PC-9 (cell line): ENCODE results near the gene IYD. TPM values are rescaled to one million over a fixed set of nuclear protein-coding genes. Genes with fewer than 3 reads are reported as not detected.
"Not testable (repeated sequence)": the region's sequence is repeated elsewhere in the genome, so short reads cannot be mapped to it uniquely, and the experiment has no call there.

Experiments used
- BruUV-seq: library from RNA; stranded (reverse); fragments of 400-500 nt; replicated peaks from 2 replicates; lab custom pipeline; 2021; lab: Mats Ljungman, UMichigan
- CTCF ChIA-PET: fragments of 300-600 bp; sonication (Branson Sonifier 250); formaldehyde crosslinking; loops from one replicate; lab custom pipeline; 2022; ENCODE audit warnings: antibody characterized with exemption; lab: Charles Lee
- POLR2A ChIA-PET: fragments of 300-600 bp; sonication (Branson Sonifier 250); formaldehyde crosslinking; loops from one replicate; lab custom pipeline; 2022; ENCODE audit warnings: antibody characterized with exemption; ENCODE audit not compliant: unreplicated experiment; lab: Charles Lee
- DNase-seq, 2 experiments: peaks; one replicate each; pipeline versions ENCODE4 v3.0.0 to v3.0.0-alpha.2; 2015 to 2022; ENCODE audit warnings: mixed read lengths in 1 of 2
- H2AFZ ChIP-seq: fragments of 200-600 bp; sonication (generic); 2 replicates; pipeline ENCODE4 v1.8.1; 2017; ENCODE audit warnings: antibody characterized with exemption
- H3F3A ChIP-seq: fragments of 200-600 bp; sonication (generic); 2 replicates; pipeline ENCODE4 v1.8.1; 2017; ENCODE audit warnings: antibody characterized with exemption, mild to moderate bottlenecking, low read depth; ENCODE audit not compliant: insufficient read depth
- H3K27ac ChIP-seq: fragments of 200-600 bp; sonication (generic); 2 replicates; pipeline ENCODE4 v1.6.1; 2016; ENCODE audit warnings: mixed run types
- H3K27me3 ChIP-seq: fragments of 200-600 bp; sonication (generic); 2 replicates; pipeline ENCODE4 v1.6.1; 2016; ENCODE audit warnings: low read depth, mixed run types; ENCODE audit not compliant: insufficient read depth
- H3K36me3 ChIP-seq: fragments of 200-600 bp; sonication (generic); 2 replicates; pipeline ENCODE4 v1.6.1; 2016; ENCODE audit warnings: low read depth, mixed run types
- H3K4me1 ChIP-seq: fragments of 200-600 bp; sonication (generic); replicated peaks from 2 replicates; pipeline ENCODE4 v1.6.1; 2016; ENCODE audit warnings: mixed run types; ENCODE audit not compliant: insufficient read depth
- H3K4me2 ChIP-seq: fragments of 200-600 bp; sonication (generic); 2 replicates; pipeline ENCODE4 v1.6.1; 2017; ENCODE audit warnings: mixed run types
- H3K4me3 ChIP-seq: fragments of 200-600 bp; sonication (generic); 2 replicates; pipeline ENCODE4 v1.6.1; 2016; ENCODE audit warnings: mixed run types
- H3K79me2 ChIP-seq: fragments of 200-600 bp; sonication (generic); 2 replicates; pipeline ENCODE4 v1.6.1; 2017; ENCODE audit warnings: low read depth, mixed run types
- H3K9me2 ChIP-seq: fragments of 200-600 bp; sonication (generic); 2 replicates; pipeline ENCODE4 v1.8.1; 2017; ENCODE audit warnings: mild to moderate bottlenecking; ENCODE audit not compliant: insufficient read depth
- H3K9me3 ChIP-seq: fragments of 200-600 bp; sonication (generic); 2 replicates; pipeline ENCODE4 v1.8.1; 2016; ENCODE audit warnings: low read depth; ENCODE audit not compliant: insufficient read depth
- H4K20me1 ChIP-seq: fragments of 200-600 bp; sonication (generic); 2 replicates; pipeline ENCODE4 v1.8.1; 2017; ENCODE audit not compliant: insufficient read depth
- EZH2 ChIP-seq: fragments of 200-600 bp; sonication (generic); IDR thresholded peaks from 2 replicates; pipeline ENCODE4 v1.8.0; 2017; ENCODE audit warnings: antibody characterized with exemption, low read depth
- intact Hi-C: fragments of 100-400 bp; cut with micrococcal nuclease; formaldehyde crosslinking; loops from one replicate; pipeline ENCODE4 v1.10.0; 2022; ENCODE audit not compliant: unreplicated experiment
- total RNA-seq: library from RNA; stranded (reverse); gene quantifications from 2 replicates; pipeline ENCODE4 v1.2.3, GENCODE V29; 2021
- TF ChIP-seq, protein P1 (sequence below): fragments of 200-600 bp; sonication (generic); conservative IDR thresholded peaks from 2 replicates; pipeline ENCODE4 v1.6.1; 2017; ENCODE audit warnings: mixed run types, antibody characterized with exemption, mild to moderate bottlenecking, moderate library complexity

Gene IYD
- total RNA-seq, 1 experiment from 2014 or later: not detected

DNA sequence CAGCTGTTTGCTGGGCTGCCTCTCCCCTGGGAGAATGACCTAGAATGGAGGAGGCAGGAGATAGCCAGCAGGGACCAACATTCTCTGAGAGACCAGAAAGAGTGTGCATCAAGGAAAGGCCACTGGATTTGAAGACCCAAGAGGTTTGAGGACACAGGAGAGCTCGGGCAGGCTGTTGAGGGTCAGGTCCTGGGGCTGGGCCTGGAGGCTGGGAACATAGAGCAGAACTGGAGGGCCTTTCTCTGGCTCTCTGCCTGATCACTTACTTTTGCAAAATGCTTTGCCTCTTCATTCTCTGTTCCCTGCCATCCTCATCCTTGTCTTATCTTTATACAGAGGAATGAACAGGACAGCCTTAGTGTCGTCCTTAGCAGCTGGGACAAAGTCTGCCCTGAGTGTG, 2.5 kb downstream of the IYD start:
- no peaks in the 10 kb centered on the region for H3K79me2 ChIP-seq
- no peaks in the 10 kb centered on the region for H3K9me2 ChIP-seq
- H3K27ac ChIP-seq: no peak overlapping the region
- H3K4me3 ChIP-seq: no peak overlapping the region
- no TSS peak for BruUV-seq
- no peaks in the 10 kb centered on the region for H3F3A ChIP-seq
- DNase-seq: no peak
- H3K9me3 ChIP-seq: no peaks in the 10 kb centered on the region
- POLR2A ChIA-PET: no interaction called here
- H2AFZ ChIP-seq: no peak overlapping the region
- no peak overlapping the region for H3K4me2 ChIP-seq
- intact Hi-C loops: no loop called here
- no peak for TF ChIP-seq EZH2
- TF ChIP-seq, protein P1, sequence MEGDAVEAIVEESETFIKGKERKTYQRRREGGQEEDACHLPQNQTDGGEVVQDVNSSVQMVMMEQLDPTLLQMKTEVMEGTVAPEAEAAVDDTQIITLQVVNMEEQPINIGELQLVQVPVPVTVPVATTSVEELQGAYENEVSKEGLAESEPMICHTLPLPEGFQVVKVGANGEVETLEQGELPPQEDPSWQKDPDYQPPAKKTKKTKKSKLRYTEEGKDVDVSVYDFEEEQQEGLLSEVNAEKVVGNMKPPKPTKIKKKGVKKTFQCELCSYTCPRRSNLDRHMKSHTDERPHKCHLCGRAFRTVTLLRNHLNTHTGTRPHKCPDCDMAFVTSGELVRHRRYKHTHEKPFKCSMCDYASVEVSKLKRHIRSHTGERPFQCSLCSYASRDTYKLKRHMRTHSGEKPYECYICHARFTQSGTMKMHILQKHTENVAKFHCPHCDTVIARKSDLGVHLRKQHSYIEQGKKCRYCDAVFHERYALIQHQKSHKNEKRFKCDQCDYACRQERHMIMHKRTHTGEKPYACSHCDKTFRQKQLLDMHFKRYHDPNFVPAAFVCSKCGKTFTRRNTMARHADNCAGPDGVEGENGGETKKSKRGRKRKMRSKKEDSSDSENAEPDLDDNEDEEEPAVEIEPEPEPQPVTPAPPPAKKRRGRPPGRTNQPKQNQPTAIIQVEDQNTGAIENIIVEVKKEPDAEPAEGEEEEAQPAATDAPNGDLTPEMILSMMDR: no peak
- no peaks in the 10 kb centered on the region for H3K4me1 ChIP-seq
- no peaks in the 10 kb centered on the region for H3K36me3 ChIP-seq
- no peaks in the 10 kb centered on the region for H4K20me1 ChIP-seq
- no peaks in the 10 kb centered on the region for H3K27me3 ChIP-seq
- CTCF ChIA-PET: no interaction called here

DNA sequence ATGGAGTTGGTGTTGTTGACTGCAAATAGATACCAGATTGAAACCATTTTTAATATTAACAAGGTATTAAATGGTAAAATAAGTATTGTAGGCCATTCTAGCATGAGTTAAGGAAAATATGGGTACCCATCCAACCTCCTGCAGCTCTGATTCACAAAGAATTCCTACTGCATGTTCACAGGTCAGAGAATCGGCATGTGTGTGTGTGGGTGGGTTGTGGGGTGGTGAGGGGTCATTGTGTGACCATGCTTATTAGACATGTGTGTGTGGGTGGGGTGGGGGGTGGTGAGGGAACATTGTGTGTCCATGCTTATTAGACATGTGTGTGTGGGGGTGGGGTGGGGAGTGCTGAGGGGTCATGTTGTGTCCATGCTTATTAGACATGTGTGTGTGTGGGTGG, 3.2 kb downstream of the IYD start:
- Histone ChIP-seq H3K4me2 (no peak overlapping the region), H3K27me3 (no peaks in the 10 kb centered on the region), H3K9me2 (no peaks in the 10 kb centered on the region), H3K36me3 (no peaks in the 10 kb centered on the region), H3K4me3 (no peak overlapping the region), H3F3A (no peaks in the 10 kb centered on the region), H3K4me1 (no peaks in the 10 kb centered on the region), H3K27ac (no peak overlapping the region), H3K9me3 (no peaks in the 10 kb centered on the region), H2AFZ (no peak overlapping the region), H4K20me1 (no peaks in the 10 kb centered on the region), H3K79me2 (no peaks in the 10 kb centered on the region)
- intact Hi-C loops: no loop called here
- no TSS peak for BruUV-seq
- POLR2A ChIA-PET: no interaction called here
- TF ChIP-seq EZH2: no peak
- TF ChIP-seq, protein P1: no peak
- CTCF ChIA-PET: no interaction called here
- no peak for DNase-seq

DNA sequence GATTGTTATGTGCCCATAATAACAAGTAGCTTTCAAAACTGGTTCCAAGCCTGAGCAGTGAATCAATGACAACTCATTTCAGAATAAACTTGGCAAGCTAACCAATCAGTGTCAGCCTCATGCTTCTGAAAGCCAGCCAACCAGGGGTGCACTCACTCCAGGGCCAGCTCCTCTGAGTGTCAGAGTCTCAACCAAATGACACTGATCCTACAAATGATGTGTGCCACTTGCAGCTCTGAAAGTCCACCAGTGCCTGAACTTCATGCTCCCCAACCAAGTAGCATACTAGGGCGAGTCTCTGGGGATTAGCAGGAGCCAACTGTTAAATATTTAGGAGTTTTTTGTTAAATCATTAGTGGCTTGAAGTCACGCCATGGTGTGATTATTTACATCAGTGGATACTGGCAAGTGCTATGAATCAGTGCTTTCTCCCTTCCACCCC, 4.5 kb downstream of the IYD start:
- Histone ChIP-seq H3K36me3 (no peaks in the 10 kb centered on the region), H3K4me2 (no peak overlapping the region), H3K27ac (no peak overlapping the region), H4K20me1 (no peaks in the 10 kb centered on the region), H2AFZ (no peak overlapping the region), H3K9me3 (no peaks in the 10 kb centered on the region), H3F3A (no peaks in the 10 kb centered on the region), H3K4me1 (0 out of 2 replicates have a peak, but pooled peaks cover 7% of the 10 kb centered on the region), H3K9me2 (no peaks in the 10 kb centered on the region), H3K79me2 (no peaks in the 10 kb centered on the region), H3K4me3 (no peak overlapping the region), H3K27me3 (no peaks in the 10 kb centered on the region)
- BruUV-seq: no TSS peak
- intact Hi-C loops: no loop called here
- POLR2A ChIA-PET: no interaction called here
- TF ChIP-seq EZH2: no peak
- TF ChIP-seq, protein P1: no peak
- CTCF ChIA-PET: no interaction called here
- no peak for DNase-seq

DNA sequence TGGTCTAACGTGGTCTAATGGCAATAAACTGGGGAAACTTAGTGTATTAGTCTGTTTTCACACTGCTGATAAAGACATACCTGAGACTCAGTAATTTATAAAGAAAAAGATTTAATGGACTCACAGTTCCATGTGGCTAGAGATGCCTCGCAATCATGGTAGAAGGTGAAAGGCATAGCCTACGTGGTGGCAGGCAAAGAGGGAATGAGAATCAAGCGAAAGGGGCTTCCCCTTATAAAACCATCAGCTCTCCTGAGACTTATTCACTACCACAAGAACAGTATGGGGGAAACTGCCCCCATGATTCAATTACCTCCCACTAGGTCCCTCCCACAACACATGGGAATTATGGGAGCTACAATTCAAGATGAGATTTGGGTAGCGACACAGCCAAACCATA, 5.5 kb downstream of the IYD start:
- H3K79me2 ChIP-seq, DNase-seq, intact Hi-C loops, H2AFZ ChIP-seq, BruUV-seq, H3F3A ChIP-seq, H4K20me1 ChIP-seq, H3K27ac ChIP-seq, H3K36me3 ChIP-seq, H3K4me2 ChIP-seq, POLR2A ChIA-PET, H3K4me1 ChIP-seq, H3K27me3 ChIP-seq, CTCF ChIA-PET, H3K4me3 ChIP-seq, H3K9me3 ChIP-seq, H3K9me2 ChIP-seq: not testable (repeated sequence)
